Measurements from ENCODE around the gene MCU.

GRCh38 chr10:72682638-72683037 is 9.3 kb upstream of the MCU start:
- TF ChIP-seq POLR2A (IDR thresholded peaks at IDR 0.05; ENCODE audit: low read depth, low read length) (no peak), SUZ12 (IDR thresholded peaks at IDR 0.05; ENCODE audit: unreplicated experiment) (no peak), CTCF (IDR thresholded peaks at IDR 0.05 in 2 of 3, conservative IDR thresholded peaks at IDR 0.05 in 1 of 3; ENCODE audit: control insufficient read depth in 2 of 3, extremely low read depth in 1 of 3, insufficient read depth in 1 of 3, low read depth in 3 of 3, low read length in 3 of 3) (no peak), HDAC6 (IDR thresholded peaks at IDR 0.05; ENCODE audit: unreplicated experiment) (no peak), EZH2 (IDR thresholded peaks at IDR 0.05; ENCODE audit: borderline replicate concordance, control insufficient read depth, low read depth, low read length) (no peak), FOS (IDR thresholded peaks at IDR 0.05; ENCODE audit: borderline replicate concordance, extremely low read depth, insufficient read length) (no peak), REST (IDR thresholded peaks at IDR 0.05; ENCODE audit: low read depth, low read length) (no peak)

All from GM12878 (cell line).